ENCODE data around the gene SLC6A17.

Gene SLC6A17

DNA sequence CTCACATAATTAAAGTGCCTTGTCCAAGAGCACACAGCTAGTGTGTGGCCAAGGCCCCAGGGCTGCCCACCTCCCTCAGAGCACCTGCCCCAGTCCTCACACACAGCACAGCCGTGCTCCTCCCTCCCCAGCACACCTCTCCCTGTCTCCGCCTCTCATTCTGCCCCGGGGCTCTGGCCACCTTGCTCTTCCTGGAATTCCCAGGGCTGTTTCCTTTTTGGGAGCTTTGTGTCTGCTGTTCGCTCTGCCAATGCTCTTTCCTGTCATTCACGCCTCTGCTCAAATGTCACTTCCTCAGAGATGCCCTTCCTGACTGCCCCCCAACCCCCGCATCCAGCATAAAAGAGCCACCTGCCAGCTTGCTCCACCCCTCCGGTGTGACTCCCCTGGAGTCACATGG is 13.3 kb downstream of the SLC6A17 start:
- H3K27me3 ChIP-seq (ENCODE audit: low read depth, low read length), result no peaks in the 10 kb centered on the region

DNA sequence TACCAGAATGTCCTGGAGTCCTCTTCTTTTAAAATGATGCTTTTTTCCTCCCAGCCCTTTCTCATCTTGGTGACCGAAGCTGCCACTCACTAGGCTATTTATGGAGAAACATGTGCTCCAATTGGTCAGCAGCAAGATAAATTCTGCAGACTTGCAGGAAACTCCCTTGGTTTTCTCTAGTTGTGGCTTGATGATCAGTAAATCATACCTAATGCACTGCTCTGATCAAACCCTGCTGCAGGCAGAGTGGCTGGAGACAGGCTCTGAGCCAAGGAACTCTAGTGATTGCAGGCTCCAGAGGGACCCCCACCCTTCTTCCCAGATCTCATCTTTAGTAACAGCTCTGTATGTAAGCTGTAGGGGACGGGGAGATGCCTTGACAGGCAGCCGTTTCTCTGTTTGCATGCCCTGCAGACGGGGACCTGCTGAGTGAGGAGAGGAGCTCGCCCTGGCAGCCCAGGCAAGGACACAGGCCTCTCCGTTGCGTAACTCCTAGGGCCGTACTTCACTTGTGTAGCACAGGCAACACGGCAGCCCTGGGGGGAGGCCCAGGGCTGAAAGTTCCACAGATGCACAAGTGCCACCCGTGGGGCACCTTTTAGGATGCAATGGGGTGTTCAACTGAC is 14.5 kb downstream of the SLC6A17 start:
- Histone ChIP-seq H3K79me2 (ENCODE audit: low read length) (no peaks in the 10 kb centered on the region), H3K4me3 (ENCODE audit: low read length) (no peak overlapping the region), H4K20me1 (ENCODE audit: insufficient read depth, low read length) (no peaks in the 10 kb centered on the region), H2AFZ (ENCODE audit: low read depth, low read length) (no peak overlapping the region), H3K9ac (ENCODE audit: low read length) (no peak overlapping the region), H3K36me3 (replicated peaks; ENCODE audit: low read depth, low read length) (no peaks in the 10 kb centered on the region), H3K4me1 (ENCODE audit: low read length) (no peaks in the 10 kb centered on the region), H3K27ac (ENCODE audit: low read length) (no peak overlapping the region), H3K4me2 (ENCODE audit: low read length) (no peak overlapping the region), H3K27me3 (ENCODE audit: low read depth, low read length) (no peaks in the 10 kb centered on the region), H3K9me3 (ENCODE audit: insufficient read depth, low read length) (no peaks in the 10 kb centered on the region)
- no peak for TF ChIP-seq EZH2phosphoT487 (IDR thresholded peaks at IDR 0.05; ENCODE audit: low read depth)
- TF ChIP-seq, protein P1, sequence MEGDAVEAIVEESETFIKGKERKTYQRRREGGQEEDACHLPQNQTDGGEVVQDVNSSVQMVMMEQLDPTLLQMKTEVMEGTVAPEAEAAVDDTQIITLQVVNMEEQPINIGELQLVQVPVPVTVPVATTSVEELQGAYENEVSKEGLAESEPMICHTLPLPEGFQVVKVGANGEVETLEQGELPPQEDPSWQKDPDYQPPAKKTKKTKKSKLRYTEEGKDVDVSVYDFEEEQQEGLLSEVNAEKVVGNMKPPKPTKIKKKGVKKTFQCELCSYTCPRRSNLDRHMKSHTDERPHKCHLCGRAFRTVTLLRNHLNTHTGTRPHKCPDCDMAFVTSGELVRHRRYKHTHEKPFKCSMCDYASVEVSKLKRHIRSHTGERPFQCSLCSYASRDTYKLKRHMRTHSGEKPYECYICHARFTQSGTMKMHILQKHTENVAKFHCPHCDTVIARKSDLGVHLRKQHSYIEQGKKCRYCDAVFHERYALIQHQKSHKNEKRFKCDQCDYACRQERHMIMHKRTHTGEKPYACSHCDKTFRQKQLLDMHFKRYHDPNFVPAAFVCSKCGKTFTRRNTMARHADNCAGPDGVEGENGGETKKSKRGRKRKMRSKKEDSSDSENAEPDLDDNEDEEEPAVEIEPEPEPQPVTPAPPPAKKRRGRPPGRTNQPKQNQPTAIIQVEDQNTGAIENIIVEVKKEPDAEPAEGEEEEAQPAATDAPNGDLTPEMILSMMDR (IDR thresholded peaks at IDR 0.05; ENCODE audit: low read depth, low read length), result no peak

More for the DNA sequence above, 13.3 kb downstream of the SLC6A17 start:
- TF ChIP-seq, protein P1 (IDR thresholded peaks at IDR 0.05; ENCODE audit: low read depth, low read length), result no peak
- TF ChIP-seq EZH2phosphoT487 (IDR thresholded peaks at IDR 0.05; ENCODE audit: low read depth), result no peak
- H3K79me2 ChIP-seq (ENCODE audit: low read length), result no peaks in the 10 kb centered on the region
- H3K9ac ChIP-seq (ENCODE audit: low read length), result no peak overlapping the region
- H3K4me3 ChIP-seq (ENCODE audit: low read length), result no peak overlapping the region
- no peaks in the 10 kb centered on the region for H3K9me3 ChIP-seq (ENCODE audit: insufficient read depth, low read length)
- H3K36me3 ChIP-seq (replicated peaks; ENCODE audit: low read depth, low read length), result no peaks in the 10 kb centered on the region
- no peak overlapping the region for H3K27ac ChIP-seq (ENCODE audit: low read length)
- no peaks in the 10 kb centered on the region for H4K20me1 ChIP-seq (ENCODE audit: insufficient read depth, low read length)
- no peaks in the 10 kb centered on the region for H3K4me1 ChIP-seq (ENCODE audit: low read length)
- no peak overlapping the region for H2AFZ ChIP-seq (ENCODE audit: low read depth, low read length)
- H3K4me2 ChIP-seq (ENCODE audit: low read length), result no peak overlapping the region

DNA sequence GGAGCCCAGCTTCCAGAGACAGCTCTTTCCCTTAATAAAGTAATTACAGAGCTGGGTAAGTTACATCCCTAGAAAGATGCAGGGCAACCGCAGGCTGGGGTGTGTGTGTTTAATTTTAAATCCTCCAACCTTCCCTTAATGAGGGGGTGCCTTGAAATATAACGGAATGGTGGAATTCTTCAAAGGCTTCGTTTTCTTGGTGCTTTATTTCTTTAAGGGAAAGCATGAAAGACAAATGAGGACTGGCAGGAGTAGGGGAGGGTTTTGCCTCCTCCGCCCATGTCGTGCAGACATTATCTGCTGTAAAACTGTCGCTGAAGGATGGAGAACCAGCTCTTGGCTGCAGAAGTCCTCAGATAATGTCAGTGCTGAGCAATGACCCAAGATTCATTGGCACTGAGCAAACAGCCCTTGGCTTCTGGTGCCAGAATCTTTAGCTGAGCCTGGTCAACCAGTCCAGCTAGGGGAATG is 15.5 kb downstream of the SLC6A17 start:
- Histone ChIP-seq H3K36me3 (replicated peaks; ENCODE audit: low read depth, low read length) (no peaks in the 10 kb centered on the region), H3K9me3 (ENCODE audit: insufficient read depth, low read length) (no peaks in the 10 kb centered on the region), H3K9ac (ENCODE audit: low read length) (no peak overlapping the region), H3K4me2 (ENCODE audit: low read length) (no peak overlapping the region), H3K4me1 (ENCODE audit: low read length) (no peaks in the 10 kb centered on the region), H2AFZ (ENCODE audit: low read depth, low read length) (no peak overlapping the region), H3K27ac (ENCODE audit: low read length) (no peak overlapping the region), H3K4me3 (ENCODE audit: low read length) (no peak overlapping the region), H4K20me1 (ENCODE audit: insufficient read depth, low read length) (no peaks in the 10 kb centered on the region), H3K27me3 (ENCODE audit: low read depth, low read length) (no peaks in the 10 kb centered on the region), H3K79me2 (ENCODE audit: low read length) (no peaks in the 10 kb centered on the region)
- TF ChIP-seq EZH2phosphoT487 (IDR thresholded peaks at IDR 0.05; ENCODE audit: low read depth), result no peak
- TF ChIP-seq, protein P1 (IDR thresholded peaks at IDR 0.05; ENCODE audit: low read depth, low read length), result no peak

DNA sequence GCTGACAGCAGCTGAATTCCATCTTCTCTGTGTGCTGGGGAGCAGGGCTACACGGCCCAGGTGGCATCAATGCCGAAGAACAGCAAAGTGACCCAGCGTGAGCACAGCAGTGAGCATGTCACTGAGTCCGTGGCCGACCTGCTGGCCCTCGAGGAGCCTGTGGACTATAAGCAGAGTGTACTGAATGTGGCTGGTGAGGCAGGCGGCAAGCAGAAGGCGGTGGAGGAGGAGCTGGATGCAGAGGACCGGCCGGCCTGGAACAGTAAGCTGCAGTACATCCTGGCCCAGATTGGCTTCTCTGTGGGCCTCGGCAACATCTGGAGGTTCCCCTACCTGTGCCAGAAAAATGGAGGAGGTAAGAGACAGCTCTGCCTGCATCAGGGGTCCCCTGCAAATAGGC is 16.6 kb downstream of the SLC6A17 start:
- H2AFZ ChIP-seq (ENCODE audit: low read depth, low read length), result no peak overlapping the region
- no peaks in the 10 kb centered on the region for H3K79me2 ChIP-seq (ENCODE audit: low read length)
- H3K4me3 ChIP-seq (ENCODE audit: low read length), result no peak overlapping the region
- H3K9me3 ChIP-seq (ENCODE audit: insufficient read depth, low read length), result no peaks in the 10 kb centered on the region
- H3K4me1 ChIP-seq (ENCODE audit: low read length), result no peaks in the 10 kb centered on the region
- no peak overlapping the region for H3K4me2 ChIP-seq (ENCODE audit: low read length)
- TF ChIP-seq, protein P1 (IDR thresholded peaks at IDR 0.05; ENCODE audit: low read depth, low read length), result no peak
- no peak for TF ChIP-seq EZH2phosphoT487 (IDR thresholded peaks at IDR 0.05; ENCODE audit: low read depth)
- H3K27me3 ChIP-seq (ENCODE audit: low read depth, low read length), result no peaks in the 10 kb centered on the region
- H3K9ac ChIP-seq (ENCODE audit: low read length), result no peak overlapping the region
- H4K20me1 ChIP-seq (ENCODE audit: insufficient read depth, low read length), result no peaks in the 10 kb centered on the region
- H3K27ac ChIP-seq (ENCODE audit: low read length), result no peak overlapping the region
- no peaks in the 10 kb centered on the region for H3K36me3 ChIP-seq (replicated peaks; ENCODE audit: low read depth, low read length)
